Measurements from ENCODE around the gene DPF1. TPM values are rescaled to one million over a fixed set of nuclear protein-coding genes. Genes with fewer than 3 reads are reported as not detected.
A peak's percentile ranks its signal among the peaks of the same experiment; 100 is the strongest.

DPF1 gene
- total and polyA plus RNA-seq, 10 of the 15 experiments (the other 5 are each of a cell fraction or from before 2014, with no cell fraction given) = 0.11 to 4.3 (median 2.4) TPM

DNA sequence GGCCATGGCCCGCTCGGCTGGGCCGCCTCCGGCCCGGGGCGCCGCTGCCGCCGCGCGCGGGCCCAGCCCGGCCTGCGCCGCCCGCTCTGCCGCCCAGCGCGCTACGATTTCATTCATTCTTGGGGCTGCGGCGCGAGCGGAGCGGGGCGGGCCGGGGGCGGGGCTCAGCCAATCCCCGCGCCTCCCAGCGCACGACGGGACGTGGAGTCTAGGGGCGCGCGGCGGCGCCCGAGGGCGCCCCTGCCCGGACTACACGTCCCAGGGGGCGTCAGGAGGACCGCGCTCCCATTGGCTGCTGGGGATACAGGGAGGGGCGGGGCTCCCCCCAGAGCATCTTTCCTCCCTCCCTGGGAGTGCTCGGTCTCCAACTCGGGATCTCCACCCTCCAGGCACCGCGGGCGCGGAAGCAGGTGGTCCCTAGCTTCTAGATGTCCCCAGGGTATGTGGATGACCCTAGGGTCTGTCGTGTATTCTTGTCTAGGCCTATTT lies 5.6 kb upstream of the DPF1 start (continued):
- TF ChIP-seq, protein P1, sequence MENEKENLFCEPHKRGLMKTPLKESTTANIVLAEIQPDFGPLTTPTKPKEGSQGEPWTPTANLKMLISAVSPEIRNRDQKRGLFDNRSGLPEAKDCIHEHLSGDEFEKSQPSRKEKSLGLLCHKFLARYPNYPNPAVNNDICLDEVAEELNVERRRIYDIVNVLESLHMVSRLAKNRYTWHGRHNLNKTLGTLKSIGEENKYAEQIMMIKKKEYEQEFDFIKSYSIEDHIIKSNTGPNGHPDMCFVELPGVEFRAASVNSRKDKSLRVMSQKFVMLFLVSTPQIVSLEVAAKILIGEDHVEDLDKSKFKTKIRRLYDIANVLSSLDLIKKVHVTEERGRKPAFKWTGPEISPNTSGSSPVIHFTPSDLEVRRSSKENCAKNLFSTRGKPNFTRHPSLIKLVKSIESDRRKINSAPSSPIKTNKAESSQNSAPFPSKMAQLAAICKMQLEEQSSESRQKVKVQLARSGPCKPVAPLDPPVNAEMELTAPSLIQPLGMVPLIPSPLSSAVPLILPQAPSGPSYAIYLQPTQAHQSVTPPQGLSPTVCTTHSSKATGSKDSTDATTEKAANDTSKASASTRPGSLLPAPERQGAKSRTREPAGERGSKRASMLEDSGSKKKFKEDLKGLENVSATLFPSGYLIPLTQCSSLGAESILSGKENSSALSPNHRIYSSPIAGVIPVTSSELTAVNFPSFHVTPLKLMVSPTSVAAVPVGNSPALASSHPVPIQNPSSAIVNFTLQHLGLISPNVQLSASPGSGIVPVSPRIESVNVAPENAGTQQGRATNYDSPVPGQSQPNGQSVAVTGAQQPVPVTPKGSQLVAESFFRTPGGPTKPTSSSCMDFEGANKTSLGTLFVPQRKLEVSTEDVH (IDR thresholded peaks at IDR 0.05; ENCODE audit: low read depth, partially characterized antibody) = no peak
- no peak for TF ChIP-seq ZNF274 (IDR thresholded peaks at IDR 0.05; ENCODE audit: insufficient read depth, insufficient read length)
- peak; percentile 74 for TF ChIP-seq HCFC1 (IDR thresholded peaks at IDR 0.05; ENCODE audit: low read length)
- no peak for TF ChIP-seq E4F1 (IDR thresholded peaks at IDR 0.05; ENCODE audit: borderline replicate concordance, partially characterized antibody)
- 0 out of 2 replicates have a peak, but pooled peaks have one; percentile 16 for TF ChIP-seq CREM (IDR thresholded peaks at IDR 0.05; ENCODE audit: low read depth)
